ENCODE measurements around the gene OPN5. TPM values are rescaled to one million over a fixed set of nuclear protein-coding genes. Genes with fewer than 3 reads are reported as not detected.

OPN5 gene
- total RNA-seq, 1 donor from 2014 or later = not detected

DNA sequence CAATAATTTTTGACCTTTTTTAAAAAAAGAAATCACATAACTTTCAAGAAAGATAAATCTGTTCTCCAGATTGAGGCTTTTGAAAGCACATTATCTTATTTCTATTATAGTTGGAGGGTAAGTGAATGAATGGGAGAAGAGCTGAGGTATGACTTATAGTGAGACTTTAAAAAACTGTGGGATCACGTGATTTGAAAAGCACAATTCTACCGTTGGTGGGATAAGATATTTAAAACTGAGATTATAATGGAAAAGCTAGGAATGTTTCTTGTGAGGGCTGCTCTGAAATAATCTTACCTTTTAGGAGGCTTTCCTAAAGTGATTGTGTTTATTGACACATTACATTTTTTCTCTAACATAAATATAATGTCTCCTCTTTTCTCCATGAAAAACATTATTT, 9.5 kb upstream of the OPN5 start:
- ChIA-PET CTCF (no interaction called here), POLR2A (no interaction called here)
- Mint-ChIP-seq H3K9me3 (no peaks in the 10 kb centered on the region), H3K4me1 (no peaks in the 10 kb centered on the region), H3K27ac (no peak overlapping the region), H3K36me3 (ENCODE audit: low read depth) (no peaks in the 10 kb centered on the region), H3K4me3 (no peak overlapping the region), H3K27me3 (peaks cover 5% of the 10 kb centered on the region)
- DNase-seq = no peak
- intact Hi-C loops (cut with micrococcal nuclease) = no loop called here
- no peak for ATAC-seq (ENCODE audit: low read depth)
- TF ChIP-seq, protein P1, sequence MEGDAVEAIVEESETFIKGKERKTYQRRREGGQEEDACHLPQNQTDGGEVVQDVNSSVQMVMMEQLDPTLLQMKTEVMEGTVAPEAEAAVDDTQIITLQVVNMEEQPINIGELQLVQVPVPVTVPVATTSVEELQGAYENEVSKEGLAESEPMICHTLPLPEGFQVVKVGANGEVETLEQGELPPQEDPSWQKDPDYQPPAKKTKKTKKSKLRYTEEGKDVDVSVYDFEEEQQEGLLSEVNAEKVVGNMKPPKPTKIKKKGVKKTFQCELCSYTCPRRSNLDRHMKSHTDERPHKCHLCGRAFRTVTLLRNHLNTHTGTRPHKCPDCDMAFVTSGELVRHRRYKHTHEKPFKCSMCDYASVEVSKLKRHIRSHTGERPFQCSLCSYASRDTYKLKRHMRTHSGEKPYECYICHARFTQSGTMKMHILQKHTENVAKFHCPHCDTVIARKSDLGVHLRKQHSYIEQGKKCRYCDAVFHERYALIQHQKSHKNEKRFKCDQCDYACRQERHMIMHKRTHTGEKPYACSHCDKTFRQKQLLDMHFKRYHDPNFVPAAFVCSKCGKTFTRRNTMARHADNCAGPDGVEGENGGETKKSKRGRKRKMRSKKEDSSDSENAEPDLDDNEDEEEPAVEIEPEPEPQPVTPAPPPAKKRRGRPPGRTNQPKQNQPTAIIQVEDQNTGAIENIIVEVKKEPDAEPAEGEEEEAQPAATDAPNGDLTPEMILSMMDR (IDR thresholded peaks at IDR 0.05) = no peak

DNA sequence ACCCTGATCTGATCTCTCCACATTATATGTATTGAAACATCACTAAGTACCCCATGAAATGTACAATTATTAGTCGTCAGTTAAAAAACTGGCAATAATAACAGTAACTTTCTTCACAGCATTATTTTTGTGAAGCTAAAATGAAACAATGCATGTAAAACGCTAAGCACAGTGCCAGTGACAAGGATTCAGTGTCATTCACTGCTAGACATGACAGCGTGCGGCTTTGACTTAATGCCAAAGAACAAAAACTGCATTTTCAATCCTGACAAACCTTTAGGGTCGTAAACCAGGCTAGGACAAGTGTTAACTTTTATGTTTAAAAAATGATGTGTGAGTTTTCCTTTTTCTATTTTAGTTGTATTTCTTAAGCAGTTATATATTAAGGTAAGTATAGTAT, 8.8 kb upstream of the OPN5 start:
- H3K27me3 Mint-ChIP-seq = peaks cover 5% of the 10 kb centered on the region
- CTCF ChIA-PET = interaction anchor here (1.3 kb wide), 1 partner anchor 10 kb away, joined by 3 read pairs; no protein-coding TSS in a partner anchor

GRCh38 chr6:47780510-47781356, 1.1 kb upstream of the OPN5 start:
- Mint-ChIP-seq H3K36me3 (ENCODE audit: low read depth) (no peaks in the 10 kb centered on the region), H3K4me3 (no peak overlapping the region)
- POLR2A ChIA-PET = no interaction called here

More for the DNA sequence above, 8.8 kb upstream of the OPN5 start:
- DNase-seq = no peak
- H3K36me3 Mint-ChIP-seq (ENCODE audit: low read depth) = no peaks in the 10 kb centered on the region
- H3K4me3 Mint-ChIP-seq = no peak overlapping the region
- no peaks in the 10 kb centered on the region for H3K4me1 Mint-ChIP-seq
- H3K9me3 Mint-ChIP-seq = no peaks in the 10 kb centered on the region
- H3K27ac Mint-ChIP-seq = no peak overlapping the region
- ATAC-seq (ENCODE audit: low read depth) = no peak
- TF ChIP-seq, protein P1 (IDR thresholded peaks at IDR 0.05) = no peak
- intact Hi-C loops (cut with micrococcal nuclease) = no loop called here
- POLR2A ChIA-PET = no interaction called here

GRCh38 chr6:47785182-47785581, 3.4 kb downstream of the OPN5 start:
- CTCF ChIA-PET = interaction anchor here (1.5 kb wide), 1 partner anchor 154 kb away, joined by 6 read pairs; no protein-coding TSS in a partner anchor

More at GRCh38 chr6:47780510-47781356, 1.1 kb upstream of the OPN5 start:
- TF ChIP-seq, protein P1 (IDR thresholded peaks at IDR 0.05) = no peak
- peaks cover 13% of the 10 kb centered on the region for H3K27me3 Mint-ChIP-seq
- H3K9me3 Mint-ChIP-seq = no peaks in the 10 kb centered on the region
- H3K4me1 Mint-ChIP-seq = peaks cover 5% of the 10 kb centered on the region
- intact Hi-C loops (cut with micrococcal nuclease) = loop anchor here (1.0 kb wide), 3 partner anchors 149 to 683 kb away; no protein-coding TSS in a partner anchor
- CTCF ChIA-PET = interaction anchor here (0.8 to 4.1 kb wide), 8 partner anchors 9 to 373 kb away, joined by 3 to 26 read pairs (median 4); partner anchors contain the start of gene CD2AP
- DNase-seq = no peak
- H3K27ac Mint-ChIP-seq = no peak overlapping the region
- peak; percentile 69 for ATAC-seq (ENCODE audit: low read depth)

More at GRCh38 chr6:47785182-47785581, 3.4 kb downstream of the OPN5 start:
- intact Hi-C loops (cut with micrococcal nuclease) = no loop called here
- H3K27ac Mint-ChIP-seq = no peak overlapping the region
- TF ChIP-seq, protein P1 (IDR thresholded peaks at IDR 0.05) = no peak
- peaks cover 5% of the 10 kb centered on the region for H3K4me1 Mint-ChIP-seq
- ATAC-seq (ENCODE audit: low read depth) (no peak), DNase-seq (no peak)
- no peaks in the 10 kb centered on the region for H3K36me3 Mint-ChIP-seq (ENCODE audit: low read depth)
- POLR2A ChIA-PET = interaction anchor here (0.6 kb wide), 1 partner anchor 389 kb away, joined by 3 read pairs; no protein-coding TSS in a partner anchor
- no peak overlapping the region for H3K4me3 Mint-ChIP-seq
- H3K9me3 Mint-ChIP-seq = no peaks in the 10 kb centered on the region
- peaks cover 26% of the 10 kb centered on the region for H3K27me3 Mint-ChIP-seq

Data from activated B cell treated with CpG ODN at 0.5 μM for 24 hours (primary cell).